SU-DHL-6 (cell line): ENCODE results near the gene FGFRL1.
A peak's percentile ranks its signal among the peaks of the same experiment; 100 is the strongest.

Source experiments
- H2AFZ ChIP-seq: fragments of 200-600 bp; sonication (generic); 2 replicates; pipeline ENCODE4 v1.6.1; 2014; ENCODE audit warnings: low read depth, mild to moderate bottlenecking, moderate library complexity, mixed read lengths, antibody characterized with exemption, low read length; ENCODE audit not compliant: severe bottlenecking
- H3F3A ChIP-seq: fragments of 200-600 bp; shearing (Covaris generic); 2 replicates; pipeline ENCODE4 v1.6.0; 2016; ENCODE audit warnings: antibody characterized with exemption, mild to moderate bottlenecking; ENCODE audit not compliant: insufficient read depth
- H3K27ac ChIP-seq: fragments of 200-600 bp; sonication (generic); 2 replicates; pipeline ENCODE4 v1.5.1; 2016; ENCODE audit warnings: low read depth, mild to moderate bottlenecking, low read length, moderate library complexity, mixed read lengths
- H3K27me3 ChIP-seq: fragments of 200-600 bp; sonication (generic), shearing (Covaris generic); 2 replicates; pipeline ENCODE4 v1.6.0; 2014; ENCODE audit warnings: mild to moderate bottlenecking, low read length
- H3K36me3 ChIP-seq: fragments of 200-600 bp; sonication (generic); 2 replicates; pipeline ENCODE4 v1.6.1; 2014; ENCODE audit warnings: mild to moderate bottlenecking, low read length, mixed read lengths
- H3K4me2 ChIP-seq: fragments of 300-600, 200-600 bp; shearing (Covaris generic), sonication (generic); 2 replicates; pipeline ENCODE4 v1.6.0; 2014; ENCODE audit warnings: low read length, low read depth, mild to moderate bottlenecking; ENCODE audit not compliant: poor library complexity, severe bottlenecking
- H3K4me3 ChIP-seq: fragments of 200-600 bp; sonication (generic); 2 replicates; pipeline ENCODE4 v1.5.1; 2014; ENCODE audit warnings: antibody characterized with exemption, low read length, mild to moderate bottlenecking, mixed read lengths; ENCODE audit not compliant: insufficient read depth, poor library complexity, severe bottlenecking
- H3K79me2 ChIP-seq: fragments of 200-600 bp; sonication (generic); 2 replicates; pipeline ENCODE4 v1.6.1; 2014; ENCODE audit warnings: mild to moderate bottlenecking, low read length, moderate library complexity; ENCODE audit not compliant: insufficient read depth
- H3K9ac ChIP-seq: fragments of 200-600 bp; sonication (generic); 2 replicates; pipeline ENCODE4 v1.7.0; 2014; ENCODE audit warnings: mild to moderate bottlenecking, low read length
- H3K9me2 ChIP-seq: fragments of 200-600 bp; sonication (generic); replicated peaks from 2 replicates; pipeline ENCODE4 v1.6.1; 2014; ENCODE audit warnings: low read length; ENCODE audit not compliant: insufficient read depth
- H3K9me3 ChIP-seq: fragments of 200-600 bp; sonication (generic); 2 replicates; pipeline ENCODE4 v1.6.1; 2014; ENCODE audit warnings: low read length, mixed read lengths; ENCODE audit not compliant: insufficient read depth
- H4K20me1 ChIP-seq: fragments of 200-600 bp; sonication (generic); 2 replicates; pipeline ENCODE4 v1.6.1; 2014; ENCODE audit warnings: low read depth, mild to moderate bottlenecking, antibody characterized with exemption, low read length, moderate library complexity, mixed read lengths
- EZH2phosphoT487 ChIP-seq: fragments of 200-600 bp; sonication (generic), shearing (Covaris generic); conservative IDR thresholded peaks from 2 replicates; pipeline ENCODE4 v1.6.1; 2018; ENCODE audit warnings: mild to moderate bottlenecking, antibody characterized with exemption, low read length, moderate library complexity, mixed read lengths
- TF ChIP-seq, protein P1 (sequence below): fragments of 200-600 bp; sonication (generic); IDR thresholded peaks from one replicate; pipeline ENCODE4 v1.5.1; 2017; ENCODE audit warnings: antibody characterized with exemption, mild to moderate bottlenecking, low read length, moderate library complexity; ENCODE audit not compliant: insufficient read depth, poor library complexity, severe bottlenecking

The FGFRL1 gene

DNA sequence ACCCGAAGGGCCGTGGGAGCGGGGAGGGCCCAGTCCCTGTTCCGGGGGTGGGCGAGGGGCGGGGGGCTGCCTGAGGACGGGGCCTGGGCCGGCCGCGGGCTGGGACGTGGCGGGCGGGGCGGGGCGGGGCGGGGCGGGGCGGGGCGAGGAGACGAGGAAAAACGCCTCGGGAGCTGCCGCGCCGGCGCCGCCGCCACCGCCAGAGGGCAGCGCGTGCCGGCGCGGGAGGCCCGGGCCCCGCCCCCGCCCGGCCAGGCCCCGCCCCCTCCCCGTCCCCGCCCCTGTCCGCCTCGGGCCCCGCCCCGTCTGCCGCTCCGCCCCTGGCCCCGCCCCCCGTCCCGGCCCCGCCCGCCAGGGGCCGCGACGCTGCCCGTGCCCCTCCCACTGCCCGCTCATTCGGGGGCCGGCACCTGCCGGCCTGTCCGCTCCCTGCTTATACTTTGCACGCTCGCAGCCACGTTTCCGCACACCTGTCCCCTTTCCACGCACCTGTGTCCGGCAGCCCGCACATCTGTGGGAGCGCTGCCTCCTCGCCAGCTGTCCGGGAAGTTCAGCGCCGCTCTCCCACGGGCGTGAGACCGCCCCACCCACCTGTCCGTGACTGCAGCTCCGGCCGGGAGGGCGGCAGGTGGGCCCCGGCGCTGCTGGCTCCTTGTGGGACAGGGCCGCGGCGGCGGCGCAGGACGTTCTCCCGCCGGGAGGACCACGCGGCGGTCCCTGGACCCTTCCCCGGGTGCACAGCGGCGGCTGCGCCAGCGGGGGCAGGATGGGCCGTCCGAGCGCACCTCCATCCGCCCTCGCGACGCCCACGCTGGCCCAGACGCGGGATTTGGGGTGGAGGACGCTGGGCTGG, 1.7 kb upstream of the FGFRL1 start:
- Histone ChIP-seq H3K79me2 (no peaks in the 10 kb centered on the region), H4K20me1 (no peaks in the 10 kb centered on the region), H3K9me3 (no peaks in the 10 kb centered on the region), H3K4me2 (peak overlapping the region; percentile 89), H3K27ac (no peak overlapping the region), H3K36me3 (no peaks in the 10 kb centered on the region), H3K4me3 (peak overlapping the region; percentile 62), H2AFZ (peak overlapping the region; percentile 65), H3K27me3 (no peaks in the 10 kb centered on the region), H3F3A (peaks cover 12% of the 10 kb centered on the region), H3K9ac (peak overlapping the region; percentile 55), H3K9me2 (no peaks in the 10 kb centered on the region)
- no peak for TF ChIP-seq EZH2phosphoT487
- TF ChIP-seq, protein P1, sequence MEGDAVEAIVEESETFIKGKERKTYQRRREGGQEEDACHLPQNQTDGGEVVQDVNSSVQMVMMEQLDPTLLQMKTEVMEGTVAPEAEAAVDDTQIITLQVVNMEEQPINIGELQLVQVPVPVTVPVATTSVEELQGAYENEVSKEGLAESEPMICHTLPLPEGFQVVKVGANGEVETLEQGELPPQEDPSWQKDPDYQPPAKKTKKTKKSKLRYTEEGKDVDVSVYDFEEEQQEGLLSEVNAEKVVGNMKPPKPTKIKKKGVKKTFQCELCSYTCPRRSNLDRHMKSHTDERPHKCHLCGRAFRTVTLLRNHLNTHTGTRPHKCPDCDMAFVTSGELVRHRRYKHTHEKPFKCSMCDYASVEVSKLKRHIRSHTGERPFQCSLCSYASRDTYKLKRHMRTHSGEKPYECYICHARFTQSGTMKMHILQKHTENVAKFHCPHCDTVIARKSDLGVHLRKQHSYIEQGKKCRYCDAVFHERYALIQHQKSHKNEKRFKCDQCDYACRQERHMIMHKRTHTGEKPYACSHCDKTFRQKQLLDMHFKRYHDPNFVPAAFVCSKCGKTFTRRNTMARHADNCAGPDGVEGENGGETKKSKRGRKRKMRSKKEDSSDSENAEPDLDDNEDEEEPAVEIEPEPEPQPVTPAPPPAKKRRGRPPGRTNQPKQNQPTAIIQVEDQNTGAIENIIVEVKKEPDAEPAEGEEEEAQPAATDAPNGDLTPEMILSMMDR, result no peak

DNA sequence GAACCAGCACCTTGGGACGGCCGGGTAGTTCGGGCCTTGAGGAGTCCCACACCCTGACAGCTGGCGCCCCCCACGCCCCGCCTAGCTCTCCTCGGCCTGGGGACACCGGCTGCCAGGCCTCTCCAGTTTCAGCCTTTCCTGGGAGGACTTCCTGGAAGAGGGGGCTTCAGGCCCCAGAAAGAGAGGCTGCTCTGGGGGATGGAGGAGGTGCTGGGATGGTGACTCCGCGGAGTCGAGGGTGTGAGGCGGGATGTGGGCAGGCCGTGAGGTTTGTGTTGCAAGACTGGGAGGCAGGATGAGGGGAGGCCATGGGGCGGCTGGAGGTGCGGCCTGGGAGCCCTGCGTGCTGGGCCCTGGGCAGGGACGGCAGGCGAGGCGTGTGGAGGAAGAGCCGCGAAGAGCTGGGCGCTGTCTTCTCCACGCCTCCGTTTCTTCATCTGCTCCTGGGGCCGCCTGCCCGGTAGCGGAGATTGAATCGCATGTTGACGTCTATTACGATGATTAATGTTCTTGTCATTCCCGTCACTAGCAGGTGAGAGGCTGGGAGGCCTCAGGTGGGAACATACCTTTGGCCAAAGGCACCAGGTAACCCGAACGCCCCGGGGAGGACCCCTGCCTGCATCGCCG, 918 bp upstream of the FGFRL1 start:
- H3K27ac ChIP-seq, result no peak overlapping the region
- H3K4me2 ChIP-seq, result peak overlapping the region; percentile 37
- peaks cover 12% of the 10 kb centered on the region for H3F3A ChIP-seq
- H3K9ac ChIP-seq, result no peak overlapping the region
- no peak overlapping the region for H3K4me3 ChIP-seq
- no peak overlapping the region for H2AFZ ChIP-seq
- H4K20me1 ChIP-seq, result no peaks in the 10 kb centered on the region
- H3K9me3 ChIP-seq, result no peaks in the 10 kb centered on the region
- H3K79me2 ChIP-seq, result no peaks in the 10 kb centered on the region
- no peaks in the 10 kb centered on the region for H3K36me3 ChIP-seq
- no peaks in the 10 kb centered on the region for H3K9me2 ChIP-seq
- no peaks in the 10 kb centered on the region for H3K27me3 ChIP-seq
- TF ChIP-seq EZH2phosphoT487, result no peak

DNA sequence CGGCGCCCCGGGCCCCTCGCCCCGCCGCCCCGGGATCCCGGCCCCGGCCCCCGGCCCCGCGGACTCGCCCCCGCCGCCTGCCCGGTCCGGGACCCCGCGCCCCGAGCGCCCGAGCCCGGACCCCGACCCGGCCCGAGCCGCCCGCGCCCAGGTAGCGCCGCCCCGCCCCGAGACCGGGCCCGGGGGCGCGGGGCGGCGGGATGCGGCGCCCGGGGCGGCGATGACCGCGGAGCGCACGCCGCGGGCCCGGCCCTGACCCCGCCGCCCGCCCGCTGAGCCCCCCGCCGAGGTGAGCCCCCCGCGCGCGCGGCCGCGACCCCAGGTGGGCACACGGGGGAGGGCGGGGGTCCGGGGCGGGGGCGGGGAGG, 224 bp downstream of the FGFRL1 start:
- Histone ChIP-seq H2AFZ (no peak overlapping the region), H3K9me3 (no peaks in the 10 kb centered on the region), H4K20me1 (no peaks in the 10 kb centered on the region), H3K27me3 (no peaks in the 10 kb centered on the region), H3K27ac (no peak overlapping the region), H3K9me2 (no peaks in the 10 kb centered on the region), H3K4me2 (no peak overlapping the region), H3K4me3 (no peak overlapping the region), H3K36me3 (no peaks in the 10 kb centered on the region), H3F3A (peaks cover 12% of the 10 kb centered on the region), H3K79me2 (no peaks in the 10 kb centered on the region), H3K9ac (no peak overlapping the region)
- no peak for TF ChIP-seq EZH2phosphoT487
- TF ChIP-seq, protein P1, result no peak
